Lower leg skin (tissue), 4 donors: Measurements from ENCODE around the gene BTD. TPM values are rescaled to one million over a fixed set of nuclear protein-coding genes. Genes with fewer than 3 reads are reported as not detected.

Experiments
- DNase-seq, 2 donors: peaks; one replicate each; pipeline ENCODE4 v3.0.0-alpha.2; 2019; ENCODE audit warnings: low spot score in 2 of 2
- H3K4me3 ChIP-seq: fragments of 200-600 bp; sonication (generic); 2 replicates; pipeline ENCODE4 v1.5.1; 2017; ENCODE audit warnings: mild to moderate bottlenecking, low read depth; ENCODE audit not compliant: poor library complexity, severe bottlenecking
- CTCF ChIP-seq, 3 donors: fragments of 450-650 bp; IDR thresholded peaks; one replicate each; pipeline ENCODE4 v1.5.1; 2016; ENCODE audit warnings: antibody characterized with exemption in 3 of 3, mild to moderate bottlenecking in 3 of 3, moderate library complexity in 2 of 3
- POLR2A ChIP-seq, 2 donors: fragments of 450-650 bp; IDR thresholded peaks; one replicate each; pipeline ENCODE4 v1.6.1; 2016 to 2017; ENCODE audit warnings: antibody characterized with exemption in 2 of 2, mild to moderate bottlenecking in 1 of 2, moderate library complexity in 1 of 2
- WGBS, 2 donors: methylation state at CpG; one replicate each; pipeline ENCODE4 v1.1.5; 2018; 5-methylcytosine and 5-hydroxymethylcytosine counted together
- intact Hi-C: fragments of 100-400 bp; cut with DNase I; formaldehyde crosslinking; loops from one replicate; pipeline ENCODE4 v1.15.0; 2023; ENCODE audit warnings: low total_unique reads
- total RNA-seq, 4 donors: library from RNA; depleted of rRNA; stranded (reverse); fragments of >200 nt; gene quantifications; one replicate each; pipeline ENCODE4 v1.1.0, GENCODE V29; 2016

The BTD gene
- total RNA-seq, 4 donors from 2014 or later: 18.1 to 24.6 (median 21.4) TPM

- intact Hi-C loops: no loop called here
- no peak for TF ChIP-seq POLR2A (IDR thresholded peaks at IDR 0.05)
- no peak for TF ChIP-seq CTCF (IDR thresholded peaks at IDR 0.05)
- no peak for DNase-seq
- H3K4me3 ChIP-seq: no peak overlapping the region
- 78 to 83% methylated on average over 4 of the region's 4 CpGs for WGBS, 2 donors
Observed at GRCh38 chr3:15623535-15624440, 22.2 kb downstream of the BTD start.

- H3K4me3 ChIP-seq: no peak overlapping the region
- TF ChIP-seq CTCF (IDR thresholded peaks at IDR 0.05): no peak
- no peak for TF ChIP-seq POLR2A (IDR thresholded peaks at IDR 0.05)
- DNase-seq: no peak
- intact Hi-C loops: no loop called here
Observed at GRCh38 chr3:15628967-15629366, 27.4 kb downstream of the BTD start.

GRCh38 chr3:15629860-15630597 is 28.5 kb downstream of the BTD start:
- DNase-seq: peak in 1 of 2 donors; percentile 70
- no peak overlapping the region for H3K4me3 ChIP-seq

GRCh38 chr3:15630646-15631350 is 29.3 kb downstream of the BTD start:
- WGBS, 2 donors: 10 to 20% methylated on average over 8 of the region's 8 CpGs
- TF ChIP-seq POLR2A (IDR thresholded peaks at IDR 0.05): no peak
- no peak overlapping the region for H3K4me3 ChIP-seq
- intact Hi-C loops: loop anchor here (5.0 kb wide), 1 partner anchor 177 kb away; no protein-coding TSS in a partner anchor
- DNase-seq: no peak

More at GRCh38 chr3:15629860-15630597, 28.5 kb downstream of the BTD start:
- no peak for TF ChIP-seq POLR2A (IDR thresholded peaks at IDR 0.05)
- peak in 1 of 3 donors; percentile 56 for TF ChIP-seq CTCF (IDR thresholded peaks at IDR 0.05)
- intact Hi-C loops: loop anchor here (5.0 kb wide), 1 partner anchor 177 kb away; no protein-coding TSS in a partner anchor
- WGBS, 2 donors: 35 to 36% methylated on average over 10 of the region's 10 CpGs

GRCh38 chr3:15631426-15632211 is 30.1 kb downstream of the BTD start:
- DNase-seq: no peak
- 82 to 88% methylated on average over 12 of the region's 12 CpGs for WGBS, 2 donors
- intact Hi-C loops: loop anchor here (5.0 kb wide), 1 partner anchor 176 kb away; no protein-coding TSS in a partner anchor
- TF ChIP-seq POLR2A (IDR thresholded peaks at IDR 0.05) (no peak), CTCF (IDR thresholded peaks at IDR 0.05) (no peak)
- no peak overlapping the region for H3K4me3 ChIP-seq
